ENCODE data around the gene CXXC5.
A peak's percentile ranks its signal among the peaks of the same experiment; 100 is the strongest.

CXXC5 gene

DNA sequence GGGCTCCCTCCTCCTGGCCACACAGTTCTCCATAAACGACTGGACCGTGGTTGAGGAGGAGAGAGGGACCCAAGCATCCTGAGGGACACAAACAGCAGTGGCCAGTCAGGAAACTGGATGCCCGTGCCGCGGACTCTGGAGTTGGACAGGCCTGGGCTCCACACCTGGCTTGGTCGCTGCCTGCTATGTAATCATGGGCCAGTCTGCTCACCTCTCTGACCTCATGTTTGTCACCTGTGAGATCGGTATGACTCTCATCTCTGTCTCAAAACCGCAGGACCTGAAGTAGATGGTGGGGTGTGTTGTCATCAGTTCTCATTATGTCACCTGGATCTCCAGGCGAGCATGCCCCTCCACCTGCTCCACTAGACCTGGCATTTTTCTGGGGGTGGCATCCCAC lies 14.5 kb downstream of the CXXC5 start:
- Mint-ChIP-seq H3K9me3 (no peaks in the 10 kb centered on the region), H3K27me3 (peaks cover 9% of the 10 kb centered on the region), H3K36me3 (ENCODE audit: low read depth) (no peaks in the 10 kb centered on the region), H3K4me1 (ENCODE audit: low read depth) (peaks cover 24% of the 10 kb centered on the region), H3K27ac (no peak overlapping the region), H3K4me3 (no peak overlapping the region)
- DNase-seq, result no peak

DNA sequence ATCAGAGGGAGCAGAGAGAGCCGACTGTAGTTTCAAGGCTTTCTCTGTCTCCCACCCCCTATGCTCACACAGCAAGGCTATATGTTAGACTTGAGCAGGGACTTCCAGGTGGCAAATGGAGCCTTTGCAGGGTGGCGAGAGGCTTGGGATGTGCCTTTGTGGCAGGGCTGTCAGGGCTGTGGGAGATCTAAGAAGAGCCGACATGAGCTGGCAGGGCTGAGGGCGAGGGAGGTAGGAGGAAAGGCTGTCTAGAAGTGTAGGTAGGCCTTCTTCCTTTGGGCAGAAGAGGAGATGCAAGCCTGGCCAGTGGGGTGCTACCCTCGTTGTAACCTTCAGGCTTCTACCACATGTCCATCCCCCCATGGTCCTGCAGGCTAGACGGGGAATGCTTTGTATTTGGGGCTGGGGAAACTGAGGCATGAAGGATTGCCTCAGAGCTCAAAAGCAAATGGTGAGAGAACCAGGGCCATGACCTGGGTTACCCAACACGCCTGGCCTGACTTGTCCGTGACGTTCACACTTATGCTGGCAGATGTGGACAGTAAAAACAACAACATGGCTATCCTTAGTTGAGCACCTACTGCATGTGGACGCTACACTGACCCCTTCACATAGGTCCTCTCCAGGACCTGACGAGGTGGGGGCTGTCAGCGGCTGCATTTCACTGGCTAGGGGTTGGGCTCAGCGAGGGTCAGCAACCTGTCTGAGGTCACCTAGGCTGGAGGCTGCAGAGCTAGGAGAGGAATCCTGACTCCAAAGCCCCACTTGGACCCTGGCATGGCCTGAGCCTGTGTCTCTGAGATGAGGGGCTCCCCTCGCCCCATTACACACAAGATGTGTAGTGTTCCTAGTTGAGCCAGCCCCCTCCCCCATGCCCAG lies 15.3 kb downstream of the CXXC5 start:
- Mint-ChIP-seq H3K4me3 (no peak overlapping the region), H3K9me3 (no peaks in the 10 kb centered on the region)

DNA sequence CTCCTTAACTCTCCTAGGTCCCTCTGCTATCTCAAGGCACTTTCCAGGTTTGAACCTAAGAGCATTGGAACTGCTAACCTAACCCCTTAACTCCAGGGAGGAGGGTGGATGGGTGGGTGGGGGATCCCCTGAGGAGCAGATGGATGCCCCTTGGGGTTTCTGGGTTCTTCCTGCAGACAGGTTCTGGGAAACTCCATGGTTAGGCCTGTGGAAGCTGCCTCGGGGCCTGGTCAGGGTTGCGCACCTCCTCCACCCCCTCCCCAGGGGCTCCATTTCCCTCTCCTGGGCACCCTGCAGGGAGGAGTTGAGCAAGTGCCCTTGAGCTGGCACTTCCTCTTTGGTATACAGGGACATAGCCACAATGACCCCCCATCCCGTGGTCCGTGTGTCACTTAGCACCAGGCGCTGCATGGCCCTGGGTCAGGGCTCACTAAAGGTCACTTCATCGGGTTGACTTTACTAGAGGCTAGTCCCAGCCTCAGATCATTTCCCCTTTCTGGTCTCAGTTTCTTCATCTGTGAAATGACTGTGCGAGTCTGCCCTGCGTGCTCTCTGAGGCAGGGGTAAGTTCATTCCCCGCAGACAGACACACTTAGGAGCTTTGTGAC lies 16.0 kb downstream of the CXXC5 start:
- H3K9me3 Mint-ChIP-seq, result no peaks in the 10 kb centered on the region
- DNase-seq, result no peak
- no peak overlapping the region for H3K27ac Mint-ChIP-seq
- H3K4me3 Mint-ChIP-seq, result no peak overlapping the region
- peaks cover 29% of the 10 kb centered on the region for H3K4me1 Mint-ChIP-seq (ENCODE audit: low read depth)
- H3K36me3 Mint-ChIP-seq (ENCODE audit: low read depth), result no peaks in the 10 kb centered on the region
- peaks cover 4% of the 10 kb centered on the region for H3K27me3 Mint-ChIP-seq

More for the DNA sequence above, 15.3 kb downstream of the CXXC5 start:
- H3K27me3 Mint-ChIP-seq, result peaks cover 6% of the 10 kb centered on the region
- H3K4me1 Mint-ChIP-seq (ENCODE audit: low read depth), result peaks cover 24% of the 10 kb centered on the region
- no peak for DNase-seq
- H3K27ac Mint-ChIP-seq, result no peak overlapping the region
- no peaks in the 10 kb centered on the region for H3K36me3 Mint-ChIP-seq (ENCODE audit: low read depth)

DNA sequence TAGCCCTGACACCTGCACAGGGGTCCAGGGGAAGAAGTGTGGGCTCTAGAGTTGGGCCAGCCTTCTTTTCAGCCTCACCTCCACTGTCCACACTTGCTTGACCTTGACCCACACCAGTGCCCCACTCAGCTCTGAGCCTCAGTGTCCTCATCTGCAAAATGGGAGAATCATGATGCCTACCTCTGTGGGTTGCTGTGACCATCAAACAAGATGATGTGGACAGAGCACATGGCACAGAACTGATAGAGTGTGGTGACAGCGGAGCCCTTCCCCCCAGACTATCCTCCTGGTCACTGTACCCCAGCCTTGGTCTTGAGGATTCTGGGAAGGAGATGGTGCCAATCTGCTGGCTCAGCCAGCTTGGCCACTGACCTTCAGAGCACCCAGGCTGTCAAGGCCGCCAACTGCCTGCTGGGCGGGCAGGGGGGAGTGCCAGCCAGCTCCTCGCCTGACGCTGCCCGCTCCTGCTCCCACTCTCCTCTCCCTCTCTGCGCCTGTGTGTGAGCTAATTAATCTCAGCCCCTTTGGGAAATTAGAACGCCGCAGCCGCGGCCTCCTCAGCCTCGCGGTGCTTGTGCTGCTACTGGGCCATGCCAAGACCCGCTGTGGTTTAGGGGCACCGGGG lies 16.7 kb downstream of the CXXC5 start:
- Mint-ChIP-seq H3K27ac (no peak overlapping the region), H3K36me3 (ENCODE audit: low read depth) (no peaks in the 10 kb centered on the region), H3K4me3 (no peak overlapping the region), H3K9me3 (no peaks in the 10 kb centered on the region), H3K4me1 (ENCODE audit: low read depth) (peaks cover 34% of the 10 kb centered on the region), H3K27me3 (peaks cover 9% of the 10 kb centered on the region)
- no peak for DNase-seq

DNA sequence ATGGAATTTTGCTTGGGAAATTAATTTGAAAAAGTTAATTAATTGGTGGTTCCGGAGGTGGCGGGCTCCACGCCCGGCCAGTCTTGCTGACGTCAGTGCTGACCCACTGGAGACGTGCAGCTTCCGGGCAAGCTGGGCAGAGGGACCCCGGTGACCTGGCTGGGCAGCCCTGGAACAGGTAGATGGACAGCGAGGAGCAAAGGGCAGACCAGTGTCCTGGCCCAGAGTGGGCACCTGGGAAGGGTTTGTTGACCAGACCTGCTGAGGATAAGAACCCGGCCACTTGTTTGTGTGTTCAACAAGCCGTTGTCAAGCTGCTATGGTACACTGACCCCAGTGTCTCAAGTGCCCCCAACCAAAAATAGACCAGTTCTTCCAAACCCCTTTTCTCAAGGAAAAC lies 17.5 kb downstream of the CXXC5 start:
- no peaks in the 10 kb centered on the region for H3K9me3 Mint-ChIP-seq
- no peaks in the 10 kb centered on the region for H3K36me3 Mint-ChIP-seq (ENCODE audit: low read depth)
- peaks cover 11% of the 10 kb centered on the region for H3K27me3 Mint-ChIP-seq
- H3K27ac Mint-ChIP-seq, result no peak overlapping the region
- H3K4me1 Mint-ChIP-seq (ENCODE audit: low read depth), result peaks cover 42% of the 10 kb centered on the region
- DNase-seq, result no peak
- H3K4me3 Mint-ChIP-seq, result no peak overlapping the region

DNA sequence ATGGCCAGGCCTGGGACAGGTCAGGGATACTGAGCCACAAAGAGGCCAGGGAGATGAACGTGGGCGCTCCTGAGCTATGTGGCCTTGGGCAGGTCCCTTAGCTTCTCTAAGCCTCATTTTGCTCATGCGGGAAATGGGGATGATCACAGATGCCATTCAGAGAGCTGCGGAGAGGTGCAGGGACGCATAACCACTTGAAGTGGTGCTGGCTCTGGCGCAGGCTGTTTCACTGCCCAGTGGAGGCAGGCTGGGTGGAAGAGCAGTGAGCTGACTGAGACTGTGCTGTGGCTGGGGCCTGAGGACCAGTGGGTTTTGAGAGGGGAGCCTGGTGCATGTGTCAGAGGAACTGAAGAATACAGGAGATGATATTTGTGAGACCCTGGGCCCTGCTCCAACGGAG lies 18.4 kb downstream of the CXXC5 start:
- H3K27me3 Mint-ChIP-seq, result peaks cover 11% of the 10 kb centered on the region
- peak overlapping the region; percentile 41 for H3K27ac Mint-ChIP-seq
- H3K36me3 Mint-ChIP-seq (ENCODE audit: low read depth), result no peaks in the 10 kb centered on the region
- no peaks in the 10 kb centered on the region for H3K9me3 Mint-ChIP-seq
- H3K4me3 Mint-ChIP-seq, result no peak overlapping the region
- peaks cover 44% of the 10 kb centered on the region for H3K4me1 Mint-ChIP-seq (ENCODE audit: low read depth)
- no peak for DNase-seq

DNA sequence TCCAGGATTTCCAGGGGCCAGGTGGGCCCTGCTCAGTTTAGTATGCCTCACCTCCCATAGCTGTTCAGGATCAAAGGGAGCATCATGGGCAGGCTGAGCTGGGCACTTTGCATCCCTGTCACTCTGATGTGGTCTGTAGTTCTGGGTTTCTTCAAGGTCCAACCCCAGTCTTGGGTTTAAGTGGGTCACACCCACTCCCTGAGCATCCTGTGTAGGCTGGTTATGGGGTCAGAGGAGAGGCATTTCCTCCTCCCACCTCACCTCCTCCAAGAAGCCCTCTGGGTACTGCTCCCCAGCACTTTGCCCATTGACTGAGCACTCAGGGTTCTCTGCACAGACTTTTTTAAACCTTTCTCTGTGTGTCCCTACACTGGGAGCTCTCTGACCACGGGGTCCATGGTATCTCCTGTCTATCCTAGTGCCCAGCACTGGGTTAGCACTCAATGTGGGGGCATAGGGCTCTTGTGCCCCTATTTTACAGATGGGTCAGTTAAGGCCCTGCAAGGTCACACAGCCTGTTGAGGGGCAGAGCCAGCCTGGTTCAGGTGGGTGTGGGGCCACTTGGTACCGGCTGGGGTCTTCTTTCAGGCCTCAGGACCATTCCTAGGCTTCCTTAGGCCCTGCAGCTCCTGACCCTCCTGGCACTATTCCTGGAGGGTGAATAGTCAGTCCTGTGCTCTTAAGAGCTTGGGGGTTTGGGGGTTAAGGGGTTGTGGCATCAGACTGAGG lies 19.0 kb downstream of the CXXC5 start:
- no peak overlapping the region for H3K27ac Mint-ChIP-seq
- peaks cover 45% of the 10 kb centered on the region for H3K4me1 Mint-ChIP-seq (ENCODE audit: low read depth)
- H3K36me3 Mint-ChIP-seq (ENCODE audit: low read depth), result no peaks in the 10 kb centered on the region
- H3K9me3 Mint-ChIP-seq, result no peaks in the 10 kb centered on the region
- no peak for DNase-seq
- H3K27me3 Mint-ChIP-seq, result peaks cover 11% of the 10 kb centered on the region
- no peak overlapping the region for H3K4me3 Mint-ChIP-seq

DNA sequence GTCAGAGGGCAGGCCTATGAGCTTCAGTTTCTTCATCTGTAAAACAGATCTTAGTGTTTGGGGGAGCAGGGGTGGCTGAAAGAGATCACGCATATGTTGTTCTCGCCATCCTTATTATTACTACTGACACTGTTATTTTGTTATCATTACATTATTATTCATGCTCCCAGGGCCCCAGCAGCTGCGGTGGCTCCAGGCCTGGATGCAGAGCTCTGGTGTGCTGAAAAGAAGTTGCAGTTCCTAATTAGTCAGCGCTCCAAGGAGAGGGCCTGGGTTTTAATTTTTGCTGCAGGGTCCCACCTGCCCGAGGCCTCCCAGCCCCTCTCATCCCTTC lies 19.5 kb downstream of the CXXC5 start:
- Mint-ChIP-seq H3K4me3 (peak overlapping the region; percentile 42), H3K27ac (no peak overlapping the region), H3K27me3 (peaks cover 11% of the 10 kb centered on the region), H3K4me1 (ENCODE audit: low read depth) (peaks cover 45% of the 10 kb centered on the region), H3K36me3 (ENCODE audit: low read depth) (no peaks in the 10 kb centered on the region), H3K9me3 (no peaks in the 10 kb centered on the region)
- no peak for DNase-seq

DNA sequence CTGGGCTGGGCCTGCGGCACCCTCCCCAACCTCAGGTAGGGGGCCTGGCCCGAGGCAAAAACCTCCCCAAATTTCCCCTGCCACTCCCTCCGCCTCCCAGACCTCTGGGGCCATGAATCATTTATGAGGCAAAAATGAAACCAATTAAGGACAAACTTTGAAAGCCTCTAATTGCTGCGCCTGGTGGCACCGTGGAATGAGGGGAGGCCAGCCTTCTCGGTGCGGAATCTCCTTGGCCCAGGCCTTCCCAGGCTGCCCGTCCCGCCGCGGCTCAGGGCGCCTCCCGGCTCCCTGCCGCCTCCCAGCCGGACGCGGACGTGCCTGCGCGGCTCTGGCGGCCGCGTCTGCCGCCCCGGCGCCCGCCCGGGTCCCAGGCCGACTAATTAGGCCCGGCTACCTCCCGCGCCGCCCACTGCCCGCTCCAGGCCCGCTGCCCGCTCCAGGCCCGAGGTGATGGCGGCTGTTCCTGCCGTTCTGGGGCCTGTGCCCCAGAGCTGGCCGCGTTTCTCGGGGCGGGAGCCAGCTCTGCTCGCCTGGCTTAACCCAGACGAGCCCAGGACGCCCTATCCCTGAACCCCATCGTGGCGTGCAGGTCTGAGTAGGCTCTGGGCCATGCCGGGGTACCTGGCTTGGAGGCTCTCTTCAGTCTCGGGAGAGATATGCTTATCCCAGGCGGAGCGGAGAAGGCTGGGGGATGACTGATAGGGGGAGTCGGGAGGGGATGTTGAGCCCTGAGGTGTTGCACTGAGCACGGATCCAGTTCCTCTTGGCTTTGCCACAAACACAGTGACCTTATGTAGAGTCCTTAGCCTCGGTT lies 20.1 kb downstream of the CXXC5 start:
- Mint-ChIP-seq H3K27me3 (peaks cover 11% of the 10 kb centered on the region), H3K9me3 (no peaks in the 10 kb centered on the region), H3K36me3 (ENCODE audit: low read depth) (no peaks in the 10 kb centered on the region), H3K27ac (peak overlapping the region; percentile 79), H3K4me1 (ENCODE audit: low read depth) (peaks cover 45% of the 10 kb centered on the region), H3K4me3 (peak overlapping the region; percentile 71)
- peak; percentile 63 for DNase-seq

DNA sequence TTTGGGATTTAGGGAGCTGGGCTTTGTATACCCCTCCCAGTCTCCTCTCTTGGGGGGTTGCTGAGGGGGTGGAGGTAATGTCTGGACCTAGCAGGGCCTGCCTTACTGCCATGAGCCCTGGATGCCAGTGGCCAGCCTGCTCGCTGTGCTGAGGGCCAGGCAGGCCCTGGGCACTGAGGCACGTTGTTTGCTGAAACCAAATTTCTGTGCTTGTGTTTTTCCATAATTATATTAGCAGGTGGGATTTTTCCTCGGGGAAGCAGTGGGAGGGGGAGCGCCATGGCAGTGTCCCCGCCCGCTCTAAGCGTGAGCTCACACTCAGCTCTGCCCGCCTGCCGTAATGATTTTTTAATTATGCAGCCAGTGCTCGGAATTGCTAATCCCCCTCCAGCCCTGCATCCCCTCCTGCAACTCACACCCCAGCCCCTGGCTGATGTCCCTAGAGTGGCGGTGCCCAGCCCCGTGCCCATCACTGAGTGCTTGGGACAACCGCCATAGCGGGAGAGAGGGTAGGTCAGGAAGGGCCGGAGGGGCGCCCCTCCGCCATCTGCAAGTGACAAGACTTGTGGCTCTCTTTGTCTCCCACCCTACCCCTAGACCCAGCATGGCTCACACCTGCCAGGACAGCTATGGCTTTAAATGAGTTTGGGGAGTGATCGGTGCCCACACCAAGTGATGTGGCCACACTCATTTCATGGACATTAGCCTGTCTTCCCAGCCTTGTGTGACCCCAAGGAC lies 20.9 kb downstream of the CXXC5 start:
- no peaks in the 10 kb centered on the region for H3K36me3 Mint-ChIP-seq (ENCODE audit: low read depth)
- H3K4me3 Mint-ChIP-seq, result peak overlapping the region; percentile 71
- DNase-seq, result no peak
- peaks cover 11% of the 10 kb centered on the region for H3K27me3 Mint-ChIP-seq
- H3K27ac Mint-ChIP-seq, result peak overlapping the region; percentile 56
- no peaks in the 10 kb centered on the region for H3K9me3 Mint-ChIP-seq
- peaks cover 45% of the 10 kb centered on the region for H3K4me1 Mint-ChIP-seq (ENCODE audit: low read depth)

DNA sequence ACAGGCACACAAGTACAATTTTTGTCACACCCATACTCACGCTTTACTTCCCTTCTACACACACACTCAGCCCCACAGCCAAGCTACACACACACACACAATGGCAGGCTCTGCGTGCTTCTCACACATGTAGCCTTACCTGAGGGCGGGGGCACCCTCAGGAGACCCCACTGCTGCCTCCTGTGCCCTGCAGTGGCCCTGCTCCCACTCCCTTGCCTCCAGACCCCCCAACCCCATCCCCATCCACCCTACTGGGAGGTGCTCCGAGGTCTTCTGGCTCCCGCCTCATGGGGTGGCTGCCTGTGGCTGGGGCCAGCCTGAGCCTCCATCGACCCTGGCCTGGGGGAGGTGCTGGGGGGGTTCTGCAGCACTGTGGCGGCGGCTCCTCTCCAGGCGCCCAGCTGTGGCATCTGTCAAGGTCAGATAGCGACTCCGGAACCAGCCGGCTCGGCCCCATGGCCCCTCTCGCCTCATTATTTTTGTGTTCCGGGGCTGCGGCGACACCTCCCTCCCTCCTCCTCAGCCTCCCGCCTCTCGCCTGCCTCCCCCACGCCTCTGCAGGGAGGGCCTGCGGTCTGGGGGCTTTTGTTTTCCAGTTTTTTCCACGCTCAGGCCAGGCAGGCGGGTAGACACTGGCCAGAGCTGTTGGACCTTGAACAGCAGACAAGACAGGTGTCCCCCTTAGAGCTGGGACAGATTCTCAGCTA lies 21.7 kb downstream of the CXXC5 start:
- Mint-ChIP-seq H3K4me3 (peak overlapping the region; percentile 71), H3K4me1 (ENCODE audit: low read depth) (peaks cover 42% of the 10 kb centered on the region)

DNA sequence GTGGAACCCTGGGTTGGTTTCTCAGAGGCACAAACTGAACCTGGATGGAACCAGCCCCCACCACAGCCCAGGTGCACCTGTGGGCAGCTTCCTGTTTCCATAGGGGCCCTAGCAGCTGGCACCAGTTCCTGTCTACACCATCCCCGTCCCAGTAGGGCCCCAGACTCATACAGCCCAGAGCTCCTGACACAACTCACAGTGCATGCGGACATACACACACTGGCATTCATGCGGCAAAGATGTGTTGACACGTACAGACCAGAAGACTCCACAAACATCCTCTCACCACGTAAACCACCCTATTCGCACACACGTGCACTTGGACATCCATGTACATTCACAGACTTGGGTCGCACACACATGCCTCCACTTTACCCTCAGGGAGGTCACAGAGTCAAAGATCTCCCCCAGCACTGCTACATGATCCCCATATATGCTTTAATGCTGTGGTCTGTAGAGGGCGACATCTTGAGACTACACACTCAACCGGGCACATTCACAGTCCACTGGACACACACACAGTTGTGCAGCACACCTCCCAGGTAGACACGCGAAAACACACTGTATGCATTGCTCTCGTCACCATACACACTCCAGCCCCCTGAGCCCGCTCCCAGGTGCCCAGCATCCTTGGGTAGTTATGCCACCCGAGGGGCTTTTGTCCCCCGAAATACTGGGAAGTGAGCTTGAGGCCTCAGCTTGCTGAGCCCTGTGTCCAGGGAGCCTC lies 22.4 kb downstream of the CXXC5 start:
- H3K27ac Mint-ChIP-seq, result peak overlapping the region; percentile 61
- no peaks in the 10 kb centered on the region for H3K36me3 Mint-ChIP-seq (ENCODE audit: low read depth)
- H3K27me3 Mint-ChIP-seq, result peaks cover 11% of the 10 kb centered on the region
- peak overlapping the region; percentile 71 for H3K4me3 Mint-ChIP-seq
- H3K9me3 Mint-ChIP-seq, result no peaks in the 10 kb centered on the region
- peaks cover 42% of the 10 kb centered on the region for H3K4me1 Mint-ChIP-seq (ENCODE audit: low read depth)
- peak; percentile 47 for DNase-seq

More for the DNA sequence above, 21.7 kb downstream of the CXXC5 start:
- Mint-ChIP-seq H3K36me3 (ENCODE audit: low read depth) (no peaks in the 10 kb centered on the region), H3K27ac (peak overlapping the region; percentile 61), H3K9me3 (no peaks in the 10 kb centered on the region), H3K27me3 (peaks cover 11% of the 10 kb centered on the region)
- DNase-seq, result peak; percentile 54

Measured in activated T-cell treated with anti-CD3 and anti-CD28 coated beads, Interleukin-2, amount 50 U/mL, for 24 hours (primary cell).